ENCODE measurements around the gene MRGPRF.

The MRGPRF gene

GRCh38 chr11:69009441-69010211, 3.4 kb downstream of the MRGPRF start:
- TF ChIP-seq CTCF (IDR thresholded peaks at IDR 0.05; ENCODE audit: extremely low read depth, insufficient read depth, missing control alignments): no peak
- DNase-seq (ENCODE audit: low spot score): no peak
- in situ Hi-C loops (cut with MboI; ENCODE audit: low pct_unique_long_range_greater_than_20kb, low sequenced_read_pairs, unreplicated experiment): no loop called here

DNA sequence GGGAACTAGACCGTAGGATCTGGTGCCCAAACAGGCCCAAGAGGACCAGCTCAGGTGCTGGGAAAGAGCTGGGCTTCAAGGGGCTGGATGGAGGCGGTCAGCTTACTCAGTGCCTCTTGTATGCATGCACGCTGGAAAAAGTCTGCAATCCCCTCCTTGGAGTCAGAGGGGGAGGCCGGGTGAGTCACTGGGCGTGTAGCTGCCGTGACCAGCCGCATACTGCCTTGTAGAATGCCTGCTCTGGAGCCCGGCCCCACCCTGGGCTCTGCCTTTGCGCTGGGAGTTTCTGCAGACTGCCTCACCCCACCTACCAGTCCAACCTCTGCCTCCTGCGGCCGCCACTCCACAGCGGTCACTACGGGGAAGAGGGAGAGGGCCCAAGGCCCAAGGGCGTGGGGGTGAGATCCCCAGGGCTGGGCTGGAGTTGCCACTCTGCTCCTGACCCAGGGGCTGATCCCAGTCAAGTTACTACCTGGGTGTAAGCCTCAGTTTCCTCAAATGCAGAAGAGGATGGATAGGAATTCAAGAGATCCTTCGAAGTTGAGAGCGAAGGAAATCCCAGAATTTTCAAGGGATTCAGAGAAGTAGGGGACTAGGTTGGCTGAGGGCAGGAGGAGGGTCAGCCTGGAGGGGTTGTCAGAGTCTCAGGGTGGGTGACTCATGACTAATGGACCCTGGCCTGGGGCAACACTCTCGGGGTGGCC, 4.2 kb downstream of the MRGPRF start:
- in situ Hi-C loops (cut with MboI; ENCODE audit: low pct_unique_long_range_greater_than_20kb, low sequenced_read_pairs, unreplicated experiment): no loop called here
- TF ChIP-seq CTCF (IDR thresholded peaks at IDR 0.05; ENCODE audit: extremely low read depth, insufficient read depth, missing control alignments): no peak
- DNase-seq (ENCODE audit: low spot score): no peak

DNA sequence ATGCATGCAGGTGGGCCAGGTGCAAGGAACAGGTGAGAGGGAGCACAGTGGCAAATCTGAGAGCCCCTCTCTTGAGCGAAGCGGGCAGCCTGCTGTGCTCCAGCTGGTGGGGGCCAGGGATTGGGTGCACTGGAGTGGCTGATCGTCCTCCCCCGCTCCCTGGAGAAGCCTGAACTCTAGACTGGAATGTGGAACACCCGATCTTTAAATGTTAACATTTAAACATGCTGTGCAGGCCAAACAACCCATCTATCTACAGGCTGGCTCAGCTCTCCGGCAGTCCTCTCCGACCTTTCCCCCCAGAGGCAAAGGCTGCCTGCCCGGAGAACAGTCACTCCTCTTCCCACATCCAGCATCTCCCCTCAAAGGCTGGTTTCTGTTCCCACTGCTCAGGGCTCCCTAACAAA, 5.1 kb downstream of the MRGPRF start:
- no peak for TF ChIP-seq CTCF (IDR thresholded peaks at IDR 0.05; ENCODE audit: extremely low read depth, insufficient read depth, missing control alignments)
- in situ Hi-C loops (cut with MboI; ENCODE audit: low pct_unique_long_range_greater_than_20kb, low sequenced_read_pairs, unreplicated experiment): no loop called here
- no peak for DNase-seq (ENCODE audit: low spot score)

GRCh38 chr11:69006816-69007215, 6.2 kb downstream of the MRGPRF start:
- DNase-seq (ENCODE audit: low spot score): no peak
- in situ Hi-C loops (cut with MboI; ENCODE audit: low pct_unique_long_range_greater_than_20kb, low sequenced_read_pairs, unreplicated experiment): no loop called here
- TF ChIP-seq CTCF (IDR thresholded peaks at IDR 0.05; ENCODE audit: extremely low read depth, insufficient read depth, missing control alignments): no peak

DNA sequence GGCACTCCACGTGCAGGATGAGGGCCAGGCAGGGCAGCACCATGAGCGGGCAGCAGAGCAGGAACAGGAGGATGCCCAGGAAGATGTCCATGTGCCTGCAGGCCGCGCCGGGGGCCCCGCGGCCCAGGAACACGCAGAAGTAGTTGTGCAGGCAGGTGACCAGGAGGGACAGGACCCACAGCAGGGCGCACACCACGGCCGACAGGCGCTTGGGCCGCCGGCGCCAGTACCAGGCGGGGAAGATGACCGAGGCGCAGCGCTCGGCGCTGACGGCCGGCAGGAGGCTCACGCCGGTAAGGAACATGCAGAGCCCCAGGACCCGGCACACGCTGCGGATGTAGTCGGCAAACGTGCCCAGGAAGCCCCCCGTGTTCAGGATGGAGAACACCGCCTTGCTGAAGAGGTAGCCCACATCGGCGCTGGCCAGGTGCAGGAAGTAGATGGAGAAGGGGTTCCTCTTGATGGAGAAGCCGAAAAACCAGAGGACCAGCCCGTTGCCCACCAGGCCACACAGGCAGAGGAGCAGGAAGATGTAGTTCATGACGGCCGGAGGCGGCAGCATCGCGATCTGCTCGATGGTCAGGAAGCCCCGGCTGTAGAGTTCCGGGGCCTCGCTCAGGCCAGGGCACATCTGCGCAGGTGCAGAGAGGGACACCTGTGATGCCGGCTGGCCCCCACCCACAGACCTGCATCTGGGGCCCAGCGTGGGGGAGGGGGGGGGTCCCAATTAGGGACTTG, 7.2 kb downstream of the MRGPRF start:
- in situ Hi-C loops (cut with MboI; ENCODE audit: low pct_unique_long_range_greater_than_20kb, low sequenced_read_pairs, unreplicated experiment): no loop called here
- no peak for TF ChIP-seq CTCF (IDR thresholded peaks at IDR 0.05; ENCODE audit: extremely low read depth, insufficient read depth, missing control alignments)
- DNase-seq (ENCODE audit: low spot score): no peak

DNA sequence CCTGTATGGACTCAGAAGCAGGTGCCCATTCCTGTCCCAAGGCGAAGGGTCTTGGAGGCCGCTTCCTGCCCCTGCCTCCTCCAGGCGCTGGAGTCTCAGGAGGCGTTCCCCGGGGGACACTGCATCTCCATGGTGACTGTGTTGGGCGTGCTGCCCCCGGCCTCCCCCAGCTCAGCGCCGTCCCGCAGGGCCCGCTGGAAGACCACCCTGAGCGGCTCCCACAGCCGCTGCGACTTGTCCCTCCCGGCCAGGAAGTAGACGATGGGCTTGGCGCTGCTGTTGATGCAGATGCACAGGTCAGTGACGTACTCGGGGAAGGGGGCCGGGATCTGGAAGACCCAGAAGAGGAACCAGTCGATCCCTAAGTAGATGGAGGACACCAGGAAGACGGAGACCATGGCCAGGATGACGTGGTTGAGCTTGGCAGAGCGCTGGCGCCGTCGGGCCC, 7.8 kb downstream of the MRGPRF start:
- DNase-seq (ENCODE audit: low spot score): no peak
- in situ Hi-C loops (cut with MboI; ENCODE audit: low pct_unique_long_range_greater_than_20kb, low sequenced_read_pairs, unreplicated experiment): no loop called here
- TF ChIP-seq CTCF (IDR thresholded peaks at IDR 0.05; ENCODE audit: extremely low read depth, insufficient read depth, missing control alignments): no peak
